ENCODE results near the gene SLC25A14. TPM values are rescaled to one million over a fixed set of nuclear protein-coding genes. Genes with fewer than 3 reads are reported as not detected.
"Not testable (repeated sequence)": the region's sequence is repeated elsewhere in the genome, so short reads cannot be mapped to it uniquely, and the experiment has no call there.

SLC25A14 gene, protein sequence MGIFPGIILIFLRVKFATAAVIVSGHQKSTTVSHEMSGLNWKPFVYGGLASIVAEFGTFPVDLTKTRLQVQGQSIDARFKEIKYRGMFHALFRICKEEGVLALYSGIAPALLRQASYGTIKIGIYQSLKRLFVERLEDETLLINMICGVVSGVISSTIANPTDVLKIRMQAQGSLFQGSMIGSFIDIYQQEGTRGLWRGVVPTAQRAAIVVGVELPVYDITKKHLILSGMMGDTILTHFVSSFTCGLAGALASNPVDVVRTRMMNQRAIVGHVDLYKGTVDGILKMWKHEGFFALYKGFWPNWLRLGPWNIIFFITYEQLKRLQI
- 8.1 and 12.5 TPM in 2 replicates for total RNA-seq (2012; rRNA removed)

DNA sequence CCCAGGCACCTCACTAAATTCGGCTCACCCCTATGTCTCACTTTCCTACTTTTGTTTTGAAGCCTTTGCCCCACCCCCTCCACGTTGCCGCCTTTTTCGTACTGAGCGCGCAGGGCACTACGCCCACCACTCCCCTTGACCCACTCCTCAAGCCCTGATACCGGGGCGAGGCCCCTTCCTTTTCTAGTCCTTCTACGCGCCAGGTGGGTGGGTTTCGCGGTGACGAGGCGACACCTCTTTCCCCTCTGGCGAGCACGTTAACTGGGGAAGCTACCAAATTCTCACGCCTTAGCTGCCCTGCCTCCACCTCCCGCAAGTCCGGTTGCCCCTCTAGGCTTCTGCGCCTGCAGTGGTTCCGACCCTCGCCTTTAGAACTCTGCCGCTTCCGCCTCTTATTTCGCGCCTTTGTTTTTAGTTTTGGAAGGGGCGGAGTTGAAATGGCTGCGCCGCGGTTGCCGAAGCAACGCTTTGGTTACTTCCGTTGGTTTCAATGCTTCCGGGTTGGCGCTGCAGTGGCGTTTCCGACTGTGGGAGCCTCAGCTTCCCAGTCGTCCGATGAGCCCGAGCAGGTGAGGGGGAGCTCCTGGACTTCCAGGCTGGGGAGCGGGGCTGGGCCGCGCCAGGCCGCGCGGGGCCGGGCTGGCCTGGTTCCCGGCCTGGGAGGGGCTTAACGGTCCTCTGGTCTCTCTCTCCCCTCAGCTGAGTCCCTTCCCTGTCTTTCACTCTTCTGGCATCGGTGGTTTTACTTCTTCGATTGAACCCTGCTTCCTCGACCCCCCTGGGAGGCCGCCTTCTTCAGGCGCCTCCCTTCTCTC is at the start of gene SLC25A14:
TSS of gene SLC25A14 (plus strand) at position 512 of the 815 bp plus-strand sequence. CDS start 360 bp downstream, outside the sequence.
- H3K9ac ChIP-seq (ENCODE audit: low read depth, low read length): peak within 1 kb of the TSS; percentile 82
- H3K4me3 ChIP-seq (ENCODE audit: low read length): peak within 1 kb of the TSS; percentile 74

DNA sequence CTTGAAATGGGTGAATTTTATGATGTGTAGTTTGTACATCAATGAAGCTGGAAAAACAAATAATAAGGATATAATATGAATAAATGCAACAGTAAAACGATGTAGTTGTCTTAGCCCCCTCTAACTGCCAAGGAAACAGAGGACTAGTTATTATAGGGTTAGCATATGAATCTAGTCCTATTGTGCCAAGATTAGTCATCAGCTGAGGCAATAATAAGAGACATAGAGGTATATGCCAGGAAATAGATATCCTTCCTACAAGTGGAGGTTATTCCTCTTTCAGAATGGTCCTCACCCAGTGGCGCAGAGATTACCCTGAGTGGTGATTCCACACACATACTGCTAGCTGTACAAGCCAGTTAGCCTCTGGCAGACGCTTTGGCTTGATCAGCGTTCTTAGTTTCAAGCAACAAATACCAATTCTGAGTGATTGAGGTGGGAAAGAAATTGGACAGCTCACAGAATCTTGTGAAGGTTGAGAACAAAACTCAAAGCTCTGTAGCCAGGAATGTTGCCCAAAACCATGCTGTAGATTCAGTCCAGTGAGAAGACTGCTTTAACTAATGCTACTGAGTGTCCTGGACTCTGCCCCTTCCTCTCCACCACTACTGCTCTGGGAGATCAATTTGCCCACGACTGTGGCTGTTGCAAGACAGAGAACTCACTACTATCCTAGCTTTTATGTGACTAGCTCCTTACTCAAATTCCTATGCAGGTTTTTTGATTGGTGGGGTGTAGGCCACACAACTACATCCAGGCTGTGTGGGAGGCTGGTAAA is 44.0 kb upstream of the SLC25A14 start:
- H3K4me2 ChIP-seq (ENCODE audit: low read length): no peak overlapping the region
- no peak overlapping the region for H3K9ac ChIP-seq (ENCODE audit: low read depth, low read length)
- peaks cover 7% of the 10 kb centered on the region for H3K27me3 ChIP-seq (ENCODE audit: control insufficient read depth, insufficient read depth, low read length)
- no peak overlapping the region for H3K4me3 ChIP-seq (ENCODE audit: low read length)
- no peaks in the 10 kb centered on the region for H3K9me3 ChIP-seq (replicated peaks; ENCODE audit: low read length)
- peaks cover 10% of the 10 kb centered on the region for H3K4me1 ChIP-seq (ENCODE audit: control insufficient read depth, insufficient read depth, low read length)
- H3K36me3 ChIP-seq (ENCODE audit: insufficient read depth, low read length): no peaks in the 10 kb centered on the region

More for the DNA sequence above, at the start of gene SLC25A14:
- Histone ChIP-seq H3K4me1 (ENCODE audit: control insufficient read depth, insufficient read depth, low read length) (no peaks in the 10 kb centered on the region), H3K36me3 (ENCODE audit: insufficient read depth, low read length) (no peaks in the 10 kb centered on the region), H3K4me2 (ENCODE audit: low read length) (peak within 1 kb of the TSS; percentile 77), H3K9me3 (replicated peaks; ENCODE audit: low read length) (no peaks in the 10 kb centered on the region), H3K27me3 (ENCODE audit: control insufficient read depth, insufficient read depth, low read length) (no peaks in the 10 kb centered on the region)

DNA sequence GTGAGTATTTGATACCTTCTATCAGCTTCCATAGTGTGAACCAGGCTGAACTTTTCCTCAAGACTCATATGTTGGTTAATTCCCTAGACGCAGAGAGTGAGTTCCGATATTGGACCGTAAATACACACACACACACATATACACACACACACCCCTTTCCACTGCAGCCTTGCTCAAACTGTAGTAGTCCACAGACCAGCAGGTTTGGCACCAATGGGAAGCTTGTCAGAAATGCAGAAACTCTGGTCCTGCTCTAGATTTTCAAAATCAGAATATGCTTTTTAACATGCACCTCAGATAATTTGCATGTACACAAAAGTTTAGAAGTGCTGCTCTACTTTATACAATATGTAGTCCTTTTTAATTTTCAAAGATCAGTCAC is 43.4 kb upstream of the SLC25A14 start:
- Histone ChIP-seq H3K4me1 (ENCODE audit: control insufficient read depth, insufficient read depth, low read length) (peaks cover 10% of the 10 kb centered on the region), H3K36me3 (ENCODE audit: insufficient read depth, low read length) (no peaks in the 10 kb centered on the region), H3K9ac (ENCODE audit: low read depth, low read length) (no peak overlapping the region), H3K9me3 (replicated peaks; ENCODE audit: low read length) (no peaks in the 10 kb centered on the region), H3K27me3 (ENCODE audit: control insufficient read depth, insufficient read depth, low read length) (peaks cover 7% of the 10 kb centered on the region), H3K4me3 (ENCODE audit: low read length) (no peak overlapping the region), H3K4me2 (ENCODE audit: low read length) (no peak overlapping the region)

DNA sequence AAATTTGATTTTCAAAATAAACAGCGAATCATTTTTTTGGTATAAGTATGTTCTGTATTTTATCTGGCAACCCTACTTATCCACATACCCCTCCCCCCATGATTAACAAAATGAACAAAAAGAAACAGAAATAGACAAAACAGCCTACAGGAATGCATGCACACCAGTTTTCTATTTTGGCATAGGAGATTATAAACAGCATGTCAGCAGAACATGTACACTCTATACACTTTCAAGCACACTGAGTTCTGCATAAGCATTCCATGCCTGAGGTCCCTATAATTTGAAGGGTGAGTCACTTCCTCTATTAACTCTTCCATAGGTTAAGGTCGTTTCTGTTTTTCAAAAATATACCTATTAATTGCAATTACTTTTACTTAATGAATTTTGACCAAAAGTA is 43.0 kb upstream of the SLC25A14 start:
- no peak overlapping the region for H3K9ac ChIP-seq (ENCODE audit: low read depth, low read length)
- H3K4me3 ChIP-seq (ENCODE audit: low read length): no peak overlapping the region
- no peak overlapping the region for H3K4me2 ChIP-seq (ENCODE audit: low read length)
- H3K36me3 ChIP-seq (ENCODE audit: insufficient read depth, low read length): no peaks in the 10 kb centered on the region
- peaks cover 10% of the 10 kb centered on the region for H3K4me1 ChIP-seq (ENCODE audit: control insufficient read depth, insufficient read depth, low read length)
- H3K9me3 ChIP-seq (replicated peaks; ENCODE audit: low read length): no peaks in the 10 kb centered on the region
- peaks cover 7% of the 10 kb centered on the region for H3K27me3 ChIP-seq (ENCODE audit: control insufficient read depth, insufficient read depth, low read length)

DNA sequence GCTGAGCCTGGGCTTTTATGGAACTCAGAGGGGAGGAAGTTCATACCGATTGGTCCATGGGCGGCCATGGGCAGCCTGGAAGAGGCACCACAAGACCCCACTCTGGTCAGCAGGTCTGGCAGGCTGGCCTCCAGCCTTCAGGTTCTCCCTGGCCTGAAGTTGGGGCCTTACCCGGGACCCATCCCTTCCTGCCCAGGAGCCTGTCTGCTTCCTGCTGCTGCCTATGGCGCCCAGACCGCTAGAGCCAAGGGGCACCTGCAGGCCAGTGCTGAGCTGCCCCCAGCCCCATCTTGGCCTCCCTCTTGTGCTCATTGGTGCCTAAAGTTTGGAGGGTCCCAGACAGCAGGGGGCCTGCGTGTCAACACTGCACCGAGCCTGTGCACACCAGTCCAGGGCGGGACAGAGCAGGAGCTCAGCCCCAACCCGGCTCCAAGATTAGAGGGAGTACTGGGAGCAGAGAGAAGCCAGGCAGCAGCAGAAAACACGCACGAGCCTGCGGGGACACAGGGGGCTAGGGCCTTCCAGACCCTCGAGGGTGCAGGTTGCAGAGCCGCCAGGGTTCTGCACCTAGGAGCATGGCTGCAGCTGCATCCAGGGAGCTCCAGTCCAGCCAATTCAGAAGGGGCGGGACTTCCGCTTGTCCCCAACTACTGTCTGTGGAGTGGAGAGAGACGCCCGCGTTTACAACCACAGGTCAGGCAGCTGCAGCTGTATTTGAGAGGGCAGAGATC is 40.3 kb upstream of the SLC25A14 start:
- H3K4me2 ChIP-seq (ENCODE audit: low read length): no peak overlapping the region
- H3K36me3 ChIP-seq (ENCODE audit: insufficient read depth, low read length): no peaks in the 10 kb centered on the region
- no peaks in the 10 kb centered on the region for H3K27me3 ChIP-seq (ENCODE audit: control insufficient read depth, insufficient read depth, low read length)
- no peaks in the 10 kb centered on the region for H3K9me3 ChIP-seq (replicated peaks; ENCODE audit: low read length)
- H3K4me3 ChIP-seq (ENCODE audit: low read length): no peak overlapping the region
- H3K4me1 ChIP-seq (ENCODE audit: control insufficient read depth, insufficient read depth, low read length): peaks cover 10% of the 10 kb centered on the region
- no peak overlapping the region for H3K9ac ChIP-seq (ENCODE audit: low read depth, low read length)

DNA sequence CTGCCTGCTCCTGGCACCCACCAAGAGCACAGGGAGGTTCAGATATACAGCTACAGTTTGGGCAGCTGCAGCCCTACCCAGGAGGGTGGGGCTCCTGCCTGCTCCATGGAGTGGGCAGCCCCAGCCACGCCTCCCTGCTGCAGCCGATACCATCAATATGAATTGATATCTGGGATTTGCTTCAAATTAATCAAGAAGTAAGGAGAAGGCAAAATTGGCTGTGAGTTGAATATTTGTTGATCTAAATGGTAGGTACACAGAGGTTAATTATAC is 39.8 kb upstream of the SLC25A14 start:
- Histone ChIP-seq H3K4me2 (ENCODE audit: low read length) (no peak overlapping the region), H3K4me3 (ENCODE audit: low read length) (no peak overlapping the region), H3K27me3 (ENCODE audit: control insufficient read depth, insufficient read depth, low read length) (no peaks in the 10 kb centered on the region), H3K36me3 (ENCODE audit: insufficient read depth, low read length) (no peaks in the 10 kb centered on the region), H3K4me1 (ENCODE audit: control insufficient read depth, insufficient read depth, low read length) (peaks cover 10% of the 10 kb centered on the region), H3K9me3 (replicated peaks; ENCODE audit: low read length) (no peaks in the 10 kb centered on the region), H3K9ac (ENCODE audit: low read depth, low read length) (no peak overlapping the region)

DNA sequence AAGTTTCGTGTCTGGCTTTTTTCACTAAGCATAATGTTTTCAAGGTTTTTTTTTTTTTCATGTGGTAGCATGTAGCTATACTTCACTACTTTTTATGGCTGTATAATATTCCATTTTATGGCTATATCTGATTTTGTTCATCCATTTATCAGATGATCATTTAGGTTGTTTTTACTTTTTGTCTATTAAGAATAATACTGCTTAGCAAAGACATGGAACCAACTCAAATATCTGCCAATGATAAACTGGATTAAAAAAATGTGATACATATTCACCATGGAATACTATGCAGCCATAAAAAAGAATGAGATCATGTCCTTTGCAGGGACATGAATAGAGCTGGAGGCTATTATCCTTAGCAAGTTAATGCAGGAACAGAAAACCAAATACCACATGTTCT is 38.3 kb upstream of the SLC25A14 start:
- Histone ChIP-seq H3K4me1 (ENCODE audit: control insufficient read depth, insufficient read depth, low read length) (peaks cover under 1% of the 10 kb centered on the region), H3K36me3 (ENCODE audit: insufficient read depth, low read length) (no peaks in the 10 kb centered on the region), H3K4me2 (ENCODE audit: low read length) (no peak overlapping the region), H3K9me3 (replicated peaks; ENCODE audit: low read length) (no peaks in the 10 kb centered on the region), H3K27me3 (ENCODE audit: control insufficient read depth, insufficient read depth, low read length) (no peaks in the 10 kb centered on the region), H3K9ac (ENCODE audit: low read depth, low read length) (no peak overlapping the region), H3K4me3 (ENCODE audit: low read length) (no peak overlapping the region)

DNA sequence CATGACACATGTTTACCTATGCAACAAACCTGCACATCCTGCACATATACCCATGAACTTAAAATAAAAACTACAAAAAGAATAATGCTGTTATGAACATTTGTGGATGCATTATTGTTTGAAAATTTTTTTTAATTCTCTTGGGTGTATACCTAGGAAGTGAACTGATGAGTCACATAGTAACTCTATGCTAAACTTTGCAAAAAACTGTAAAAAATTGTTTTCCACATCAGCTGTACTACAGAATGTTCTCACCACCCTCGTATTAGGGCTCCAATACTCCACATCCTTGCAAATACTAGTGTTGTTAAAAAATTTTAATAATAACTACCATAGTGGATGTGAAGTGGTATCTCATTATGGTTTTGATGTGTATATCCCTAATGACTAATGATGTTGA is 37.7 kb upstream of the SLC25A14 start:
- Histone ChIP-seq H3K27me3 (ENCODE audit: control insufficient read depth, insufficient read depth, low read length) (no peaks in the 10 kb centered on the region), H3K36me3 (ENCODE audit: insufficient read depth, low read length) (no peaks in the 10 kb centered on the region), H3K9ac (ENCODE audit: low read depth, low read length) (no peak overlapping the region), H3K9me3 (replicated peaks; ENCODE audit: low read length) (no peaks in the 10 kb centered on the region), H3K4me2 (ENCODE audit: low read length) (no peak overlapping the region), H3K4me1 (ENCODE audit: control insufficient read depth, insufficient read depth, low read length) (no peaks in the 10 kb centered on the region), H3K4me3 (ENCODE audit: low read length) (no peak overlapping the region)

DNA sequence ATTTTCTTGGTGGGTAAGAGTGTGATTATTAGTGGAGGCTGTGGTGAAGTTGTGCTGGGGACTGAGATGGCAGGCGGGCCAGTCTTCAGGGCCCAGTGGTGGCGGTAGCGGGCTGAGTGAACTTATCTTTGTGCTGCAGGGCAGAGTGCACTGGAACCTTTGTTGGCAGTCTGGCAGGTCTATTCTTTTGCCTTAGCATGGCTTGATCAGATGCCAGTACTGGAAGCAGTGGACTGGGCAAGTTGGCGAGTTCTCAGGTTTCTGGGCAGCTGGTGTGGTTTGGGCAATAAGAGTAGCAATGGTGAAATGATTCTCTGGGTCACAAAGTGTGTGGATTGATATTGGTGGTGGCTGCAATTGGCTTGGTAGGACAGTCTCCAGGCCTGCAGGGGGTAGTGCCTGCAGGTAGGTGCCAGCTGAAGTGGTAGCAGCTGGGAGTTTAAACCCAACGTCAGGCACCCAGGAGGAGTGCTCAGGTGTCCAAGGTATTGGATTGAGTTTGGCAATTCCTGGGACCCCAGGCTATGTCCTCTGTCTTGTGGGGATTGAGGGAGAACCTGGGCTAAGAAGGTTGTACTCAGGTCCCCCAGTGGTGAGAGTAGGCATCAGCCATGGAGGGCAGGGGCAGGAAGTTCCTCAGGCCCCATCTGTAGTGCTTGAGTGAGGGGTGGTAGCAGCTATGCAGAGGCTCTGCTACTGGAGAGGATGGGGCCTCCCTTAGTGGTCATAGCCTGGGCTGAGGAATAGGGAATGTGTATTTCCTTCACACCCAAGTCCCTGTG is 34.9 kb upstream of the SLC25A14 start:
- Histone ChIP-seq H3K9me3 (replicated peaks; ENCODE audit: low read length) (no peaks in the 10 kb centered on the region), H3K4me2 (ENCODE audit: low read length) (no peak overlapping the region), H3K36me3 (ENCODE audit: insufficient read depth, low read length) (no peaks in the 10 kb centered on the region), H3K9ac (ENCODE audit: low read depth, low read length) (no peak overlapping the region), H3K4me1 (ENCODE audit: control insufficient read depth, insufficient read depth, low read length) (no peaks in the 10 kb centered on the region), H3K4me3 (ENCODE audit: low read length) (no peak overlapping the region), H3K27me3 (ENCODE audit: control insufficient read depth, insufficient read depth, low read length) (no peaks in the 10 kb centered on the region)

DNA sequence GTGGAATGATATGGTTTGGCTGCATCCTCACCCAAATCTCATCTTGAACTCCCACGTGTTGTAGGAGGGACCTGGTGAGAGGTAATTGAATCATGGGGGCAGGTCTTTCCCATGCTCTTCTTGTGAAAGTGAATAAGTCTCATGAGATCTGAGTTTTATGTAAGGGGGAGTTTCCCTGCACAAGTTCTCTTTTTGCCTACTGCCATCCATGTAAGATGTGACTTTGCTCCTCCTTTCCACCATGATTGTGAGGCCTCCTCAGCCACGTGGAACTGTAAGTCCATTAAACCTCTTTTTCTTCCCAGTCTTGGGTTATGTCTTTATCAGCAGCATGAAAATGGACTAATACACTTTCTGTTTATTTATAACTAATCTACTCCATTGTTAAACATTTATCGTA is 19.8 kb upstream of the SLC25A14 start:
- H3K27me3 ChIP-seq (ENCODE audit: control insufficient read depth, insufficient read depth, low read length); H3K9ac ChIP-seq (ENCODE audit: low read depth, low read length); H3K4me2 ChIP-seq (ENCODE audit: low read length); H3K36me3 ChIP-seq (ENCODE audit: insufficient read depth, low read length); H3K9me3 ChIP-seq (replicated peaks; ENCODE audit: low read length); H3K4me1 ChIP-seq (ENCODE audit: control insufficient read depth, insufficient read depth, low read length); H3K4me3 ChIP-seq (ENCODE audit: low read length): not testable (repeated sequence)
